Epidermal melanocyte (primary cell): ENCODE results near the gene FARS2.

Experiments used
- DNase-seq: peaks from one replicate; pipeline ENCODE4 v3.0.0; 2011; ENCODE audit warnings: low spot score; ENCODE audit not compliant: insufficient read length

The FARS2 gene

GRCh38 chr6:5580736-5581581 is 319.6 kb downstream of the FARS2 start:
- no peak for DNase-seq

GRCh38 chr6:5582762-5583161 is 321.4 kb downstream of the FARS2 start:
- no peak for DNase-seq

GRCh38 chr6:5583528-5583927 is 322.2 kb downstream of the FARS2 start:
- DNase-seq: no peak

GRCh38 chr6:5584078-5584482 is 322.8 kb downstream of the FARS2 start:
- DNase-seq: no peak

GRCh38 chr6:5587648-5588047 is 326.3 kb downstream of the FARS2 start:
- DNase-seq: no peak

- no peak for DNase-seq
Measured at GRCh38 chr6:5589422-5590141, 328.3 kb downstream of the FARS2 start.

GRCh38 chr6:5590187-5590586 is 328.9 kb downstream of the FARS2 start:
- no peak for DNase-seq

- DNase-seq: no peak
Measured at GRCh38 chr6:5592886-5593519, 331.7 kb downstream of the FARS2 start.

- DNase-seq: no peak
Measured at GRCh38 chr6:5595184-5595583, 333.9 kb downstream of the FARS2 start.

GRCh38 chr6:5597413-5597812 is 336.1 kb downstream of the FARS2 start:
- DNase-seq: no peak

- no peak for DNase-seq
Measured at GRCh38 chr6:5598123-5598522, 336.8 kb downstream of the FARS2 start.

GRCh38 chr6:5599127-5599526 is 337.8 kb downstream of the FARS2 start:
- DNase-seq: no peak

- DNase-seq: no peak
Measured at GRCh38 chr6:5605937-5606336, 344.6 kb downstream of the FARS2 start.

- DNase-seq: no peak
Measured at GRCh38 chr6:5606546-5606945, 345.2 kb downstream of the FARS2 start.

- no peak for DNase-seq
Measured at GRCh38 chr6:5610640-5611039, 349.3 kb downstream of the FARS2 start.

- no peak for DNase-seq
Measured at GRCh38 chr6:5617179-5617578, 355.9 kb downstream of the FARS2 start.

GRCh38 chr6:5619249-5619648 is 357.9 kb downstream of the FARS2 start:
- no peak for DNase-seq

GRCh38 chr6:5622276-5623005 is 361.1 kb downstream of the FARS2 start:
- DNase-seq: no peak

GRCh38 chr6:5623769-5624168 is 362.5 kb downstream of the FARS2 start:
- DNase-seq: no peak

- no peak for DNase-seq
Measured at GRCh38 chr6:5624256-5624655, 362.9 kb downstream of the FARS2 start.

- DNase-seq: no peak
Measured at GRCh38 chr6:5626727-5627426, 365.6 kb downstream of the FARS2 start.
